HG02852 (cell line): ENCODE results near the gene AHCYL1.

ENCODE experiments used
- ATAC-seq: cut with Tn5 transposase; IDR thresholded peaks from one replicate; pipeline ENCODE4 v1.9.1; 2021; ENCODE audit warnings: mild to moderate bottlenecking, moderate library complexity; ENCODE audit not compliant: unreplicated experiment

Gene AHCYL1

GRCh38 chr1:109975718-109976117, 8.8 kb upstream of the AHCYL1 start:
- no peak for ATAC-seq

- no peak for ATAC-seq
Observed at GRCh38 chr1:109976762-109977161, 7.8 kb upstream of the AHCYL1 start.

GRCh38 chr1:109977225-109977624, 7.3 kb upstream of the AHCYL1 start:
- no peak for ATAC-seq

- no peak for ATAC-seq
Observed at GRCh38 chr1:109977657-109978378, 6.7 kb upstream of the AHCYL1 start.

- no peak for ATAC-seq
Observed at GRCh38 chr1:109978761-109979488, 5.6 kb upstream of the AHCYL1 start.

- ATAC-seq: no peak
Observed at GRCh38 chr1:109979489-109980091, 5.0 kb upstream of the AHCYL1 start.

GRCh38 chr1:109980324-109981003, 4.1 kb upstream of the AHCYL1 start:
- no peak for ATAC-seq

- no peak for ATAC-seq
Observed at GRCh38 chr1:109981004-109981335, 3.6 kb upstream of the AHCYL1 start.

GRCh38 chr1:109983380-109984189, 980 bp upstream of the AHCYL1 start:
- no peak for ATAC-seq

- no peak for ATAC-seq
Observed at GRCh38 chr1:109984190-109984455, 442 bp upstream of the AHCYL1 start.

- ATAC-seq: no peak
Observed at GRCh38 chr1:109985247-109986053, 885 bp downstream of the AHCYL1 start.

GRCh38 chr1:109986054-109986444, 1.5 kb downstream of the AHCYL1 start:
- no peak for ATAC-seq

- no peak for ATAC-seq
Observed at GRCh38 chr1:109988349-109988914, 3.9 kb downstream of the AHCYL1 start.

- ATAC-seq: no peak
Observed at GRCh38 chr1:109989506-109990301, 5.1 kb downstream of the AHCYL1 start.

- no peak for ATAC-seq
Observed at GRCh38 chr1:109990302-109990653, 5.7 kb downstream of the AHCYL1 start.

- ATAC-seq: no peak
Observed at GRCh38 chr1:109991400-109991925, 6.9 kb downstream of the AHCYL1 start.

GRCh38 chr1:109993885-109994284, 9.3 kb downstream of the AHCYL1 start:
- no peak for ATAC-seq

- no peak for ATAC-seq
Observed at GRCh38 chr1:109994654-109995053, 10.1 kb downstream of the AHCYL1 start.

GRCh38 chr1:109995536-109995935, 11.0 kb downstream of the AHCYL1 start:
- ATAC-seq: no peak
